ENCODE results near the gene SLC35F2.

DNA sequence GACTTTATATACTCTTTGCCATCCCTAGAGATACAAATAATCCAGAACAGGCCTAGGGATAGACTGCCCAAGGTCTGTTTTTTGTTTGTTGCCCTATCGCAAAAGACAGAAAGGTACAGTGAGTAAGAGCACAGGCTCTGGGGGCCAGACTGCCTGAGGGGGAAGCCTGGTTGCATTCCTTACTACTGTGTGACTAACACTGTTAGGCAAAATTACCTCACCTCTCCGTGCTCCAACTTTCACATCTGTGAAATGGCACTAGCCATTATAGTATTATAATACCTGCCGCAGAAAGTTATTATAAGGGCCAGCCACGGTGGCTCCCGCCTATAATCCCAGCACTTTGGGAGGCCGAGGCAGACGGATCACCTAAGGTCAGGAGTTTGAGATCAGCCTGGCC is 14.5 kb downstream of the SLC35F2 start:
- TF ChIP-seq POLR2AphosphoS5 (IDR thresholded peaks at IDR 0.05), result no peak
- no peak for TF ChIP-seq POLR2A (IDR thresholded peaks at IDR 0.05)

Data from breast epithelium (tissue), 3 donors.